ENCODE results near the gene FAM131A. TPM values are rescaled to one million over a fixed set of nuclear protein-coding genes. Genes with fewer than 3 reads are reported as not detected.

The FAM131A gene
- total and polyA plus RNA-seq, 2 donors (not counting 3 experiments of a cell fraction or from before 2014, with no cell fraction given) = 19.9 to 29.9 TPM

DNA sequence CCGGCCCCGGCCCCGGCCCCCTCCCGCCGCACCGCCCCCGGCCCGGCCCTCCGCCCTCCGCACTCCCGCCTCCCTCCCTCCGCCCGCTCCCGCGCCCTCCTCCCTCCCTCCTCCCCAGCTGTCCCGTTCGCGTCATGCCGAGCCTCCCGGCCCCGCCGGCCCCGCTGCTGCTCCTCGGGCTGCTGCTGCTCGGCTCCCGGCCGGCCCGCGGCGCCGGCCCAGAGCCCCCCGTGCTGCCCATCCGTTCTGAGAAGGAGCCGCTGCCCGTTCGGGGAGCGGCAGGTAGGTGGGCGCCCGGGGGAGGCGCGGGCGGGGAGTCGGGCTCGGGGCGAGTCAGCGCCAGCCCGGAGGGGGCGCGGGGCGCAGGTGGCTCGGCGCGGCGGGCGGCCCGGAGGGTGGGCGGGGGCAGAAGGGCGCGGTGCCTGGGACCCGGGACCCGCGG lies 42.8 kb downstream of the FAM131A start:
- FAIRE-seq = no peak
- Histone ChIP-seq H3K4me1 (ENCODE audit: control insufficient read depth, extremely low read depth, insufficient read depth, low read length) (peaks cover 10% of the 10 kb centered on the region), H4K20me1 (replicated peaks; ENCODE audit: control insufficient read depth, extremely low read depth, insufficient read depth, low read length) (no peaks in the 10 kb centered on the region), H3K79me2 (ENCODE audit: control insufficient read depth, insufficient read depth, low read length) (no peaks in the 10 kb centered on the region), H3K9me3 (replicated peaks; ENCODE audit: control insufficient read depth, insufficient read depth, low read length) (no peaks in the 10 kb centered on the region), H3K4me3 (replicated peaks in 1 of 3; ENCODE audit: insufficient read depth in 1 of 3, low read depth in 1 of 3, low read length in 3 of 3) (peak overlapping the region in 1 of 3 experiments; percentile 10), H2AFZ (ENCODE audit: low read depth, low read length) (no peak overlapping the region), H3K9ac (replicated peaks; ENCODE audit: extremely low read depth, insufficient read depth, low read length) (no peak overlapping the region), H3K27me3 (ENCODE audit: control insufficient read depth in 2 of 2, insufficient read depth in 2 of 2, low read length in 2 of 2) (peaks cover 45 to 51% of the 10 kb centered on the region in 2 experiments), H3K27ac (ENCODE audit: insufficient read depth, low read depth, low read length) (no peak overlapping the region), H3K36me3 (ENCODE audit: control insufficient read depth in 2 of 2, extremely low read depth in 1 of 2, insufficient read depth in 2 of 2, low read length in 2 of 2) (no peaks in the 10 kb centered on the region), H3K9me1 (replicated peaks; ENCODE audit: control insufficient read depth, extremely low read depth, insufficient read depth, low read length) (no peaks in the 10 kb centered on the region), H3K4me2 (ENCODE audit: insufficient read depth, low read length) (no peak overlapping the region)
- dilution Hi-C loops (cut with MboI; ENCODE audit: extremely low pct_ligation_motif_present, low sequenced_read_pairs) = no loop called here
- TF ChIP-seq POLR2AphosphoS5 (IDR thresholded peaks at IDR 0.05; ENCODE audit: insufficient read depth, low read depth, low read length) (no peak), EZH2 (IDR thresholded peaks at IDR 0.05; ENCODE audit: borderline replicate concordance, low read depth, low read length, severe bottlenecking) (no peak), GATA2 (IDR thresholded peaks at IDR 0.05; ENCODE audit: insufficient read depth, insufficient read length, low read depth, low read length) (no peak), POLR2A (IDR thresholded peaks at IDR 0.05; ENCODE audit: low read depth, low read length) (no peak), FOS (IDR thresholded peaks at IDR 0.05; ENCODE audit: borderline replicate concordance, insufficient read depth, low read length) (no peak), MYC (IDR thresholded peaks at IDR 0.05; ENCODE audit: low read depth, low read length) (no peak), JUN (IDR thresholded peaks at IDR 0.05; ENCODE audit: borderline replicate concordance, insufficient read depth, insufficient read length, low read depth) (no peak)
- TF ChIP-seq, protein P1, sequence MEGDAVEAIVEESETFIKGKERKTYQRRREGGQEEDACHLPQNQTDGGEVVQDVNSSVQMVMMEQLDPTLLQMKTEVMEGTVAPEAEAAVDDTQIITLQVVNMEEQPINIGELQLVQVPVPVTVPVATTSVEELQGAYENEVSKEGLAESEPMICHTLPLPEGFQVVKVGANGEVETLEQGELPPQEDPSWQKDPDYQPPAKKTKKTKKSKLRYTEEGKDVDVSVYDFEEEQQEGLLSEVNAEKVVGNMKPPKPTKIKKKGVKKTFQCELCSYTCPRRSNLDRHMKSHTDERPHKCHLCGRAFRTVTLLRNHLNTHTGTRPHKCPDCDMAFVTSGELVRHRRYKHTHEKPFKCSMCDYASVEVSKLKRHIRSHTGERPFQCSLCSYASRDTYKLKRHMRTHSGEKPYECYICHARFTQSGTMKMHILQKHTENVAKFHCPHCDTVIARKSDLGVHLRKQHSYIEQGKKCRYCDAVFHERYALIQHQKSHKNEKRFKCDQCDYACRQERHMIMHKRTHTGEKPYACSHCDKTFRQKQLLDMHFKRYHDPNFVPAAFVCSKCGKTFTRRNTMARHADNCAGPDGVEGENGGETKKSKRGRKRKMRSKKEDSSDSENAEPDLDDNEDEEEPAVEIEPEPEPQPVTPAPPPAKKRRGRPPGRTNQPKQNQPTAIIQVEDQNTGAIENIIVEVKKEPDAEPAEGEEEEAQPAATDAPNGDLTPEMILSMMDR (IDR thresholded peaks at IDR 0.05; ENCODE audit: extremely low read depth in 1 of 2, insufficient read depth in 1 of 2, low read depth in 1 of 2, low read length in 2 of 2) = no peak
- TF ChIP-seq, protein P2, sequence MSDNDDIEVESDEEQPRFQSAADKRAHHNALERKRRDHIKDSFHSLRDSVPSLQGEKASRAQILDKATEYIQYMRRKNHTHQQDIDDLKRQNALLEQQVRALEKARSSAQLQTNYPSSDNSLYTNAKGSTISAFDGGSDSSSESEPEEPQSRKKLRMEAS (IDR thresholded peaks at IDR 0.05; ENCODE audit: insufficient read depth, insufficient read length) = no peak
- intact Hi-C loops (cut with micrococcal nuclease) = loop anchor here (5.0 kb wide), 1 partner anchor 358 kb away; no protein-coding TSS in a partner anchor
- CTCF ChIA-PET = interaction anchor here (3.0 kb wide), 1 partner anchor 9 kb away, joined by 21 read pairs; no protein-coding TSS in a partner anchor
- no peak for DNase-seq (ENCODE audit: low read depth, low spot score)
- POLR2A ChIA-PET = no interaction called here
- no TSS peak for BruUV-seq (replicated peaks)

Data from endothelial cell of umbilical vein (primary cell).